CD4-positive, alpha-beta T cell treated with Interleukin-6 for 4 hours (primary cell): ENCODE data around the gene DISP3.
A peak's percentile ranks its signal among the peaks of the same experiment; 100 is the strongest.

Experiments used
- DNase-seq: peaks from one replicate; pipeline ENCODE4 v3.0.0-alpha.2; 2020; ENCODE audit warnings: mixed read lengths

DISP3 gene, protein sequence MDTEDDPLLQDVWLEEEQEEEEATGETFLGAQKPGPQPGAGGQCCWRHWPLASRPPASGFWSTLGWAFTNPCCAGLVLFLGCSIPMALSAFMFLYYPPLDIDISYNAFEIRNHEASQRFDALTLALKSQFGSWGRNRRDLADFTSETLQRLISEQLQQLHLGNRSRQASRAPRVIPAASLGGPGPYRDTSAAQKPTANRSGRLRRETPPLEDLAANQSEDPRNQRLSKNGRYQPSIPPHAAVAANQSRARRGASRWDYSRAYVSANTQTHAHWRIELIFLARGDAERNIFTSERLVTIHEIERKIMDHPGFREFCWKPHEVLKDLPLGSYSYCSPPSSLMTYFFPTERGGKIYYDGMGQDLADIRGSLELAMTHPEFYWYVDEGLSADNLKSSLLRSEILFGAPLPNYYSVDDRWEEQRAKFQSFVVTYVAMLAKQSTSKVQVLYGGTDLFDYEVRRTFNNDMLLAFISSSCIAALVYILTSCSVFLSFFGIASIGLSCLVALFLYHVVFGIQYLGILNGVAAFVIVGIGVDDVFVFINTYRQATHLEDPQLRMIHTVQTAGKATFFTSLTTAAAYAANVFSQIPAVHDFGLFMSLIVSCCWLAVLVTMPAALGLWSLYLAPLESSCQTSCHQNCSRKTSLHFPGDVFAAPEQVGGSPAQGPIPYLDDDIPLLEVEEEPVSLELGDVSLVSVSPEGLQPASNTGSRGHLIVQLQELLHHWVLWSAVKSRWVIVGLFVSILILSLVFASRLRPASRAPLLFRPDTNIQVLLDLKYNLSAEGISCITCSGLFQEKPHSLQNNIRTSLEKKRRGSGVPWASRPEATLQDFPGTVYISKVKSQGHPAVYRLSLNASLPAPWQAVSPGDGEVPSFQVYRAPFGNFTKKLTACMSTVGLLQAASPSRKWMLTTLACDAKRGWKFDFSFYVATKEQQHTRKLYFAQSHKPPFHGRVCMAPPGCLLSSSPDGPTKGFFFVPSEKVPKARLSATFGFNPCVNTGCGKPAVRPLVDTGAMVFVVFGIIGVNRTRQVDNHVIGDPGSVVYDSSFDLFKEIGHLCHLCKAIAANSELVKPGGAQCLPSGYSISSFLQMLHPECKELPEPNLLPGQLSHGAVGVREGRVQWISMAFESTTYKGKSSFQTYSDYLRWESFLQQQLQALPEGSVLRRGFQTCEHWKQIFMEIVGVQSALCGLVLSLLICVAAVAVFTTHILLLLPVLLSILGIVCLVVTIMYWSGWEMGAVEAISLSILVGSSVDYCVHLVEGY (N-terminal part only)

DNA sequence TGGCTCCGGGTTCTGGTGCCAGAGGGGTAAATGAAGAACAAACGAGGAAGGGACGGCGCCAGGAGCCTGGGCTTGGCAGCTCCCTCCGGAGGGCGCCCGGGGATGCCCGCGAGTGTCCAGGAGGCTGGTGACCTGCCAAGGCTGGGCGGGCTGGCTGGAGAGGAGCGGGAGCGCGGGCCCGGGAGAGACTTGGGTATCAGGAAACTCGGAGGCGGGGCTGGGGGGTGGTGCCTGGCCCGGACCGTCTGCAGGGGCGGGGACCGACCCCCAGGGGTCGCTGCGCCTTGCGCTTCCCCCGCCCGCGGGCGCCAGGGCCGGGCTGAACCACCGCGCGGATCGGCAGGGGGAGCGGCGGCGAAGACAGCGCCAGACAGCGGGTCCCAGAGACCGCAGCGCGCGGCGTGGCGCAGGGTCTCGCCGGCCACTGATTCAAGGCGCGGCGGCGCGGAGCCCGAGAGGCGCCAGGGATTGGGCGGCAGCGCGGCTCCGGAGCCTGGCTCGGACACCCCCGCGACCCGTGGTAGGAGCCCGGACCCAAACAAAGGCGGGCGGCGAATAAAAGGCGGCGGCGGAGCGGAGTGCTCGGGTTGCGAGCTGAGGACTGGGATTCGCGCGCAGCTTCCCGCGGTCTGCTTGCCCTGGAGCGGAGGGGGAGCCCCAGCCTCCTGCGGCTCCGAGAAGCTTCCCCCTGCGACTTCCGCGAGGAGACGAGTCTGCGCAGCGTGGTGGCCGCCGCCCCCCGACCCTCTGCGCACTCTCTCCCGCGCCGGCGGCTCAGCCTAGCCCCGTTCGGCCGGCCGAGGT, at the start of gene DISP3:
TSS of gene DISP3 (plus strand) at position 585 of the 804 bp plus-strand sequence. CDS start 21,838 bp downstream, outside the sequence.
- peak; percentile 73 for DNase-seq

DNA sequence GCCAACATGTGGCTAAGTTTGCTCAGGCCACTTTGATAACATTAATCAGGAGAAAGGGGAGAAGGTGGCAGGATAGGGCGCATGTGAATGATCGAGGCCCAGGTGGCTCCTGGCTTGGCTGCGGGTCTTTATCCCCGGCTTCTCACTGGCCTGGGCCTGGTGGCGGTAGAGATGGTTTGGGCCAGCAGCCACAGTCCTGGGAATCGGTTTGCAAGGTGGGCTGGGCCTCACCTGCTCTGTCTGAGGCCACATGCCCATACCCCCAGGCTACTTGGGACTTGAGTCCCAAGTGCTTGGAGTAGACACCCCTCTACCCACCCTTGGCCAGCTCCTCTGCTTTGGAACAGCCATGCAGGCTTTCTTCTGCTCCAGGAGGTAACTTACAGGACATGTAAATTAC, 49.7 kb upstream of the DISP3 start:
- no peak for DNase-seq

DNA sequence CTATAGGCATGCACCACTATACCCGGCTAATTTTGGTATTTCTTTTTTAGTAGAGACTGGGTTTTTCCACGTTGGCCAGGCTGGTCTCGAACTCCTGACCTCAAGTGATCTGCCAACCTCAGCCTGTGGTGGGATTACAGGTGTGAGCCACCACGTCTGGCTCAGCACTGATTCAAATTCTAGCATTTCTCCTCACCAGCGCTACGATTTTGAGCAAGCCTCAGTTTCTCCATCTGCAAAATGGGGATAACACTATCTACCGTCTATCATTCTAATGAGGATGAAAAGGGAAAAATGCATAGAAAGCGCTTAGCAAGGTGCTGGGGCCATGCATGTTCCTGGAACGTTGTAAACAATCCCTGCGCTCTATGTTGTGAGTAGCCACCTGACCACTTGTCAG, 49.0 kb upstream of the DISP3 start:
- DNase-seq = no peak

DNA sequence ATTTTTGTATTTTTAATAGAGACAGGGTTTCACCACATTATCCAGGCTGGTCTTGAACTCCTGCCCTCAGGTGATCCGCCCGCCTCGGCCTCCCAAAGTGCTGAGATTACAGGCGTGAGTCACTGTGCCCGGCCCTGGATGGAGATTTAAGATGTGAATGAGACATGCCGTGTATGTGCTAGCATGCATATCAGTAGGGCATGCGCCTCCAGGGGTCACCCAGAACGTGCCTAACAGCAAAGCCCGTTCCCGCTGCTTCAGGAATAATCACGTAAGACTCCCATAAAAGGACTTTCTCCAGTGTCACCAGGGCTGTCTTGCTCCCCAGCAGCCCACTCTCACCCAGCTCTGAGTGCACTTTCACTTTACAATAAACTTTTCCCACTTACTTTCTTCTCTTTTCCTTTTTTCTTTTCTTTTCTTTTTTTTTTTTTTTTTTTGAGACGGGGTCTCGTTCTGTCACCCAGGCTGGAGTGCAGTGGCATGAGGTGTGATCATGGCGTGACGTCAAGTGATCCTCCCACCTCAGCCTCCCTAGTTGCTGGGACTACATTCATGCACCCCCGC, 46.9 kb upstream of the DISP3 start:
- DNase-seq = no peak

DNA sequence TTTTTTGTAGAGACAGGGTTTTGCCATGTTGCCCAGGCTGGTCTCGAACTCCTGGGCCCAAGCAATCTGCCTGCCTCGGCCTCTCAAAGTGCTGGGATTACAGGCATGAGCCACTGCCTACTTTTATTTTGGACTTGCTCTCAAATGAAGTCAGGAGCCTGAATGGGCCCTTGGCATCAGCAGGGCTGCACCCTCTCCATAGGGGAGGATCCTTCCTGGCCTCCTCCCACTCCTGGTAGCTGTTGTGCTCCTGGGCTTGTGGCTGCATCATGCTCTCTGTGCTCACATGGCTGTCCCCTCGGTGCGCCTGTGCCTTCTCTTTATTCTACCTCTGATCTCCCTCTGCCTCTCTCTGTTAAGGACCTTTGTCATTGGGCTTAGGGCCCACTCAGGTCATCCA, 46.4 kb upstream of the DISP3 start:
- DNase-seq = no peak

DNA sequence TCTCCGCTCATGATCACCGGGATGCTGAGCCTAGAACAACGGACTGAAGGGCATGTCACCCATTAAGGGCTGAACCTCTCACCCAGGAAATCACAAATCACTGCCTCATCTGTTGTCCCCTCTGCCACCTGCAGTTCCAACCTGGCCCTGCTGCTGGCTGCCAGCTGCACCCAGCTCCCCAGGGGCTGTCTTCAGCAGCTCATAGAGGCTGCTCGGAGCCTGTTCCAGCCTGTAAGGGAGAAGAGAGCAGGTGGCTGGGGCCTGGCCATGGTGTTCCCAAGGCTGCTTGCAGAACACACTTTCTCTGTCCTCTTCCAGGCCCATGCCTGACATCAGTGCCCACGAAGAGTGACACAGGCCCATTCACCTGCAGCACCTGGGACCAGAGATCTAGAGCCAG, 44.5 kb upstream of the DISP3 start:
- DNase-seq = no peak

DNA sequence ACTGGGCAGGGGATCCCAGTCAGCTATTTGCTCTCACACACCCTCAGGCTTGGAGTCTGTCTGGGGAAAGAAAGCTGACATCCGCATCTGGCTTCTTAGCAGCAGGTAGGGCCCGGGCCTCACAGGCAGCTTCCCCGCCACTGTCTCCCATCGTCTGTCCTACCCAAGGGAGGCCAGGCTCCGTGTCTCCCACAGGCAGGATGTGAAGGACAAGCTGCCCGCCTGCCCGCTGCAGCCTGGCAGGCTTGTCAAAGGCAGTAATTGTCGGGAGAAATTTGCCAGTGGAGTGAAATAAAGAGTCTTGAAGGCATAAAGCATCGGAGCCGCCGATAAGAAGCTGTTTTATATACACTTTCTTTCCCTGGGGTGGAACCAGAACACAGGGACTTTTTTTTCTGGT, 44.0 kb upstream of the DISP3 start:
- DNase-seq = no peak

DNA sequence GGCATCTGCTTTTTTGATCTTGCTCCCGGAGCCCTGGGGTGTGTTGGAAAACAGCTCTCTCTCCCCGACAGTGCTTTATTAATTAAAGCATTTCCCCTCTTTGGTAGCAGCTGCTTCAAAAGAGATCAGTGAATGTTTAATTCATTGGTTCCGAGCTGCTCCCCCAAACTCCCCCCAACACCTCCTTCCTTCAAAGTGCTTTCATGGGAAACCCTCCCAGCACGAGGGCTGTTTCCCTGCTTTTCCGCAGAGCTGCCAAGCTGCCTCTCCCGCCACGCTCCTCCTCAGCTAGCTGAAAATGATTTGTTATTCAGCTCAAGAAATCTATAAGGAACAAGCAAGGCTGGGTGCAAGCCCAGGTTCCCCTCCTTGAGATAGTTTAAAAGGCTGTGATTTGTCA, 40.0 kb upstream of the DISP3 start:
- no peak for DNase-seq

DNA sequence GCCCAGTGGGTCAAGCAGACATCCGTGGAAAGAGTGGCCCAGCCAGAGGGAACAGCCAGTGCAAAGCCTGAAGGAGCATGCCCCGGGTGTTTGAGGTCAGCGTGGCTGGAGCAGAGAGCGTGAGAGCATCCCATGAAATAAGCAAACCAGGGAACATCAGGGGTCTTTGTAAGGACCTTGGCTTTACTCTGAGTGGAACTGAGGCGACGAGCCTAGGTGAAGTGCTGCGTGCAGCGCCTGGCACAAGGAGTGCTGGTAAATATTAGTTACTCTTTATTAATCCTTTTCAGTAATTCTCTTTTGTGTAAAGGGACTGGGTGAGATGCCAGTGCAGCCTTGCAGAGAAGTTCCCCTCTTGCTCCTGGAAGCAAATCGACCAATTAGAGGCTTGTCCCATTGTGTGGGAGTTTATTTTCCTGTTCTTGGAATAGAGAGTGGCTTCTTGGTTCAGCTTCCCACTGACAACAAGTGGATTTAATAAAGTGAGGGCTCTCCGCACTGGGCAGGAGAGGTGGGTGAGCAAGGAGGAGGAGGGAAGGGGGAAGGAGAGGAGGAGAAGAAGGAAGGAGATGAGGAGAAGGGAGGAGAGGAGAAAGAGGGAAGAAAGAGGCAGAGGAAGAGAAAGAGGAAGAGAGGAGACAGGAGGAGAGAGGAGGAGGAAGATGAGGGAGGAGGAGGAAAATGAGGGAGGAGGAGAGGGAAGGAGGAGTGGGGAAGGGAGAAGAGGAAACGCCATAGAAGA, 37.6 kb upstream of the DISP3 start:
- no peak for DNase-seq

DNA sequence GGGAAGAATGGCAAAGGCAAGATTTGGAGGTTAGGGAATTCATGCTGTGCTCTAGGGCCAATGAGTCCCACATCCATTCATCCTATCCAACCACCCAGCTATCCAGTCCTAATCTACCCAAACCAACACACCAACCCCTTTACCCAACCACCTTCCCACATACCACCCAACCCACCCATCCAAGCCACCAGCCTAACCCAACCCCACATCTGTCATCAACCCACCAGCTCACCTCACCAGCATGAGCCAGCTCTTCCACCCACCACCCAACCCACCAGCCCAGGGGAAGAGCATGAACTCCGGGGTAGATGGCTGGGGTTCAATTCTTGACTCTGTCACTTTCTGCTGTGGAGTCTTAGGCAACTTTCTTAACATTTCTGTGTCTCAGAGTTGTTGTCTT, 35.9 kb upstream of the DISP3 start:
- no peak for DNase-seq

DNA sequence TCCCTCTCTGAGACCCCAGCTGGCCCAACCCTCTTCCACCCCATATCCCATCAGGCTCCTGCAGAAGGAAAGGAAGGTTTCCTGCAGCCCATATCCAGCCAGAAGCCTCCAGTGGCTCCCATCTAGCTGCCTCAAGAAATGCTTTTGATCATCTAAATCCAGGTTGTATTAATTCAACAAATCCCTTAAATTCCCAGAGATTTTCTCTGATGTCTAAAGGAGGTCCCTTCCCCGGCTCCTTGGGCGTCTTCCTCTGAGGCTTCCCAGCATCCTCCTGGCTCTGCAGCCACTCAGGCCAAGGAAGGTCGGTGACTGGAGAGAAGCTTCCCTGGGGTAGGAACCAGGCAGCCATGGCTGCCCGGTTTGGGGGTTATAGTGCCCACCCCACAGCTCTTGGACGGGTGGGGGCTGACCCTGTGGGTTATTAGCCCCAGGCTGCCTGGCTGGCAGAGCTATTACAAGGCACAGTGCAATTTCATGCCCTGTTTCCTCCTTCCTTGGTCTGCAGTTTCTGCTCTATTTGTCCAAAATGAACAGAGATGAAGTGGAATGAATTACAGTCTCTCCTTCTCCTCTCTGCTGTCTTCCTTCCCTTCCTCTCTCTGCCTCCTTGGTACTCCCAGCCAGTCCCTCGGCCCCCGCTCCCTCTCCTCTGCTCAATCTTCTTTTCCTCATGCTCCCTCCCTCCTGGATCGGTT, 34.8 kb upstream of the DISP3 start:
- no peak for DNase-seq

DNA sequence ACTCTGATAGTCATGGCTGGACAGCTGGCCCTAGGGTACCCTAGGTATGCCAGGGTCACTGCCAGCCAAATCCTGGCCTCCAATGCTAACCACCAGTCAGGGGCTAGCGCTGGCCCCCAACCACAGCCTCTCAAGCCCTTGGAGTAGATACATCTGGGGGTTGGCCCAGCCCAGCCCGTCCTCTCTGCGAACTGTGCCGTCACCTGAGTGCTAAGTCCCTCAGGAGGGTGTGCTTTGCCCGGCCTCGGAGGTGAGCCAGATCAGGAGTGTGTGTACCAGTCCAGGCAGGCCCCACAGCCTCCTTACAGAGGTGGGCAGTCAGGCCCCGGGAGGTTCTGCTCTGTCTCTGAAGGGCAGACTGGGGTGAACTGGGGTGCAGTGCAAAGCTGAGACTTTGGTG, 34.0 kb upstream of the DISP3 start:
- DNase-seq = no peak

DNA sequence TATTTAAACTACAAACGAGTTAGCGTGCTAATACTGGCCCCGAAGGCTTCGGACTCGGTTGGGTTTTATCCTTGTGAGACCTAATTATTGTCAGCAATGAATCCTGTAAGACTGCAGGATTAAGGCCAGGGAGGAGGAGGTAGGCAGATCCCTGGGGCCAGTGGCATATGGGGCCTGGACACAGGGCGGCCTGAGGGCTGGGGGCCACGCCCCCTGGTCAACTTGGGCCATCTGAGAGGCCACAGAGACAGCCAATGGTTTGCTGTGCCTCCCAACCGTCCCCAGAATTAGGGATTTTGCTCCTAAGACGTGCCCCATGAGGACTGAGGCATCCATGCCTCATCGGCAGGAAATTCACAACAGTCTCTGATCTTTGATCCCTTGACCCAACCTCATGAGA, 31.1 kb upstream of the DISP3 start:
- no peak for DNase-seq

DNA sequence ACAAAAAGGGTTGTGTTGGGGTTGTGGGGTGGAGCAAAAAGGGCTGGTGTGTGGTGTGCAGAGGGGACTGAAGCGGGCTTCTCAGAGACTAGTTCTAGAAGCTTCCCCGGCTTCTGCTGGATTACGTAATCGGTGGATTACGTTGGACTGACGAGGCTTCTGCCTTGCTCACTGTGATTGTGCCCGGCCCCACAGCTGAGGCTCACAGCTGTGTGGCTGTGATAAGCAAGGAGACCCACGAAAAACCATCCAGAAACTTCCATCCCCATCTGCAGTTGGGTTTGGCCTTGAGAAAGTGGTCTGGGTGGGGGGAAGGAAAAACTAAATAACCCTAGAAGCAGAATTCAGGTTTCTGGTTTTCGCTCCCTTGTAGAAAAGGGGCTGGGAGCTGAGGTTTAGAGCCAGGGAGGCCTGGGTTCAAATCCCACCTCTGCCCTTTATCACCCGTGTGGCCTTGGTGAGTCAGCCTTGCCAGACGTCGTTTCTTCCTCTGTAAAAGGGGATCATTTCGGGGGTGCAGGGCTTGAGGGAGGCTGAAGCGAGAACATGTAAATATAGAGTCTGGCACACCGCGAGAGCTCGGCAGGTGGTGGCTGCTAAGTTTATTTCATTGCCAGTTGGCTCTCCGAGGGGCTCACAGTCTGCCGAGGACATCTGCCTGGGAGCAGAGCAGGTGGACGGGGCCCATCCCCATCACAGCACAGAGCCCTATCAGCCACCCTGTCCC, 30.4 kb upstream of the DISP3 start:
- DNase-seq = no peak

DNA sequence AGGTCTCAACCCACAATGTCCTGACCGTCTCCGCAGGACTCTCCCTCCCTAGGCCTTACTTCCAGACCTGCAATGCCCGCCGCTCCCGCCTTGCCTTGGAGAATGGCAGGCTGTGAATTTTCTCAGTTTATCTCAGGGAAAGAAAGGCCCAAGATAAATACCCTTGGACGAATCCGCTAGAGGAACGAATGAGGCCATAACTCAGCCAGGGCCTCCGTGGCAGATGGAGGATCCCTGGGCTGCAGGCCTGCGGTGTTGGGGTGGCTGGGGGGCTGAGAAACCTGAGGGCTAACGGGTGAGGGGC, 29.9 kb upstream of the DISP3 start:
- DNase-seq = no peak

DNA sequence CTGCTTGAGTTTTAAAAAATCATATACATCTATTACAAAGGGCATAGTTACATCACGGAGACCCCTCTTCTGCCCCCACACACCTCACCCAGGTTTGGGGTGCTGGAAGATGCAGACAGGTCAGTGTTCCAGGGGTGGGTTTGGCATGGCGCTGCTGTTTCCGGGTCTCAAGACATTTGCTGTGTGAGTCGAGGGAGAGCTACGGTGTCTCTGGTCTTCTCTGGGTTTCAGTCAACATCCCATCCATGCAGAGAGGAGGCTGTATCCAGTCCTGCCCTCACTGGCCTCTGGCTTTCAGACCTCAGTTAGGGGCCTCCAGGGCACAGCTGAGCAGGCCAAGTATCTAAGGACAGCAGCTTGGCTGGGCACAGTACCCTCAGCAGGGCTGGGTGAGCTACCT, 28.6 kb upstream of the DISP3 start:
- no peak for DNase-seq

DNA sequence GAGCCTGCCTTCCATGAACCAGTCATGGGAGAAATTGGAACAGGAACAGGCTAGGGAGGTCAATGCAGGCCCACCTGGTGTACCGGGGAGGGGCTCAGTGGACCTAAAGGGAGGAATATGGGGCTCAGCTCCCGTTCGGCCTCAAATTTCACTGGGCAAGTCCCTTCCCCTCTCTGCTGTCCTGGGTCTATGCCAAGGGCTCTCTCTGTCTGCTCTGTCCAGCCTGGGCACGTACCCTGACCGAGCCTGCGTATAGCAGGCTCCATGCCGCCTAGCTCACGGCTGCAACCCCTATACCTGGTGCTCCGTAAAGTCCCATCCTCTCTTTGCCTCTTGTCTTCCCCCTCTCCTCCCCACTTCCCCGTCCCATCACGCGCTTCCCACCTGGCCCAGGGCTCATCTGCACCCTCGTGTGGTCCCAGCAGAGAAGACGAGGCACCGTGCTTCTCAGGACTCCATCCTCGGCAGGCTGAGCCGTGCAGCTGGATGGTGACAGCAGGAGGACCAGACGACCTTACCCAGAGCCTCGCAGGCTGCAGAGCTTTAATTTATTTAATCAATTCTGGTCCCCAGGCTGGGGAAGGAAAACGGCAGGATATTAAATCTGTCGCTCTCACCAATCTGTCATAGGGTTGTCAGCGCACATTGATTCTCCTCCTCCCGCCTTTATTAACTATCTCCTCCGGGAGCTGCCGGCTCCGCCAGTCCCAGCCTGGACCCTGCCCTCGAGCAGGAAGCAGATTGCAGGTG, 25.0 kb upstream of the DISP3 start:
- DNase-seq = no peak

DNA sequence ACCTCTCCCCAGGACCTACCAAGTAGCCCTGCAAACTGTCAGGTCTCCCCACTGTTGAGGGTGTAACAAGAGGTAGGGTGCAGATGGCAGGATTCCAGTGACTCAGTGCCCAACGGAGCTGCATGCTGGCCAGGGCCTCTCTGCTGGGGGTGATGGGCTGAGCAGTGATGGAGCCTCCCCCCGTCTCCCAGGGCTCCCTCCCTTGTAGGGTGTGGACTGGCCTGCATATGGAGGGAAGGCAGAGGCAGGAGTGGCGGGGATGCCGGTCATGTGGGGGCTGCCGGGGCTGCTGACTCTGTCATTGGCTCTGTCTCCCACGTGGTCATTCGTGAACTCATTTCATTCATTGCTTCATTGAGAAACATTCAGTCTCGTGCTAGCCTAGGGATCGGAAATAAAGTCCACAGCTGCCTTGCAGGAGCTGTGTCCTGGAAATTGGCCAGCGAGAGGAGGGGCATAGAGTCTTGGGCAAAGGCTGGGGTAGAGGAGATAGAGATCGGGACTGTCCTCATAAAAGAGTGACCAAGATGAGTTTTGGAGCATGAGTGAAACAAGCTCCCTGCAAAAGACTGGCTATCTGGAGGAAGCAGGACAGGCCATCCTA, 22.9 kb upstream of the DISP3 start:
- no peak for DNase-seq

DNA sequence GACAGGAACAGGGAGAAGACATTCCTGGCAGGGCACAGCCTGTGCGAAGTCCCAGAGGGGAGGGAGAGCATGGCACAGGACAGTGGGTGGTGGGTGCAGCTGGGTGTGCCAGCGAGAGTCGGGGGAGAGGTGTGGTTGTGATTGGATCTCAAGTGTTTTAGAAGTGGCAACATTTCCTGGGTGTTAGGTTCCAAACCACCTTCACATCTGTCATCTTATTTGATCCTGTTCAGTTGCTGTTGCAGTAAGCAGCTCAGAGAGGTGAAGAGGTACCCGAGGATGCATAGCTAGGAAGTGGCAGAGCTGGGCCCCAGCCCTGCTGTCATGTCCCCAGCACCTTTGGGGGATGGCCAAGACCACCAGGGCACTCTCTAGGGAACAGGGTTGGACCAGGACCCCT, 22.0 kb upstream of the DISP3 start:
- no peak for DNase-seq
